OCI-LY7 (cell line): ENCODE data around the gene ANKUB1. TPM values are rescaled to one million over a fixed set of nuclear protein-coding genes. Genes with fewer than 3 reads are reported as not detected.
A peak's percentile ranks its signal among the peaks of the same experiment; 100 is the strongest.
"Not testable (repeated sequence)": the region's sequence is repeated elsewhere in the genome, so short reads cannot be mapped to it uniquely, and the experiment has no call there.

Experiments
- BruUV-seq: library from RNA; stranded (reverse); fragments of 400-500 nt; replicated peaks from 2 replicates; lab custom pipeline; 2021; lab: Mats Ljungman, UMichigan
- CTCF ChIA-PET: fragments of 300-600 bp; sonication (Branson Sonifier 250); formaldehyde crosslinking; loops from one replicate; lab custom pipeline; 2022; ENCODE audit warnings: antibody characterized with exemption; ENCODE audit not compliant: unreplicated experiment; lab: Charles Lee
- POLR2A ChIA-PET: fragments of 300-600 bp; sonication (Branson Sonifier 250); formaldehyde crosslinking; loops from one replicate; lab custom pipeline; 2022; ENCODE audit warnings: antibody characterized with exemption; lab: Charles Lee
- DNase-seq: peaks from one replicate; pipeline ENCODE4 v3.0.0-alpha.2; 2015; ENCODE audit warnings: low spot score
- H2AFZ ChIP-seq: fragments of 200-600 bp; sonication (generic), shearing (Covaris generic); 2 replicates; pipeline ENCODE4 v1.6.1; 2014; ENCODE audit warnings: mild to moderate bottlenecking, antibody characterized with exemption, low read length, moderate library complexity
- H3K27ac ChIP-seq: fragments of 200-600 bp; sonication (generic); 2 replicates; pipeline ENCODE4 v1.5.1; 2014; ENCODE audit warnings: mixed run types, low read depth, mild to moderate bottlenecking, moderate library complexity, low read length, inconsistent platforms; ENCODE audit not compliant: poor library complexity, severe bottlenecking
- H3K36me3 ChIP-seq: fragments of 200-600 bp; sonication (generic); 2 replicates; pipeline ENCODE4 v1.6.1; 2014; ENCODE audit warnings: mild to moderate bottlenecking, antibody characterized with exemption, low read length, moderate library complexity, mixed read lengths; ENCODE audit not compliant: insufficient read depth
- H3K4me1 ChIP-seq: fragments of 200-600 bp; sonication (generic); 2 replicates; pipeline ENCODE4 v1.5.1; 2014; ENCODE audit warnings: mild to moderate bottlenecking, low read length; ENCODE audit not compliant: insufficient read depth, poor library complexity, severe bottlenecking
- H3K4me2 ChIP-seq: fragments of 200-600 bp; sonication (generic); 2 replicates; pipeline ENCODE4 v1.6.1; 2014; ENCODE audit warnings: mild to moderate bottlenecking, low read length
- H3K4me3 ChIP-seq: fragments of 200-600 bp; sonication (generic); 2 replicates; pipeline ENCODE4 v1.5.1; 2014; ENCODE audit warnings: mild to moderate bottlenecking, low read depth, low read length; ENCODE audit not compliant: poor library complexity, severe bottlenecking
- H3K79me2 ChIP-seq: fragments of 200-600 bp; sonication (generic); 2 replicates; pipeline ENCODE4 v1.6.1; 2016; ENCODE audit warnings: low read depth, mild to moderate bottlenecking, low read length, moderate library complexity, mixed read lengths; ENCODE audit not compliant: insufficient read depth
- H3K9me2 ChIP-seq: fragments of 200-600 bp; sonication (generic); 2 replicates; pipeline ENCODE4 v1.6.1; 2016; ENCODE audit warnings: mild to moderate bottlenecking, low read length, mixed read lengths; ENCODE audit not compliant: insufficient read depth
- H3K9me3 ChIP-seq: fragments of 200-600 bp; sonication (generic); 2 replicates; pipeline ENCODE4 v1.6.1; 2014; ENCODE audit warnings: mild to moderate bottlenecking, mixed run types, low read length, mixed read lengths
- H4K20me1 ChIP-seq: fragments of 200-600 bp; sonication (generic); 2 replicates; pipeline ENCODE4 v1.6.1; 2014; ENCODE audit warnings: mild to moderate bottlenecking, antibody characterized with exemption, low read length, moderate library complexity, mixed read lengths; ENCODE audit not compliant: insufficient read depth
- CTCF ChIP-seq: fragments of 200-600 bp; sonication (generic); conservative IDR thresholded peaks from 2 replicates; pipeline ENCODE4 v1.5.1; 2014; ENCODE audit warnings: mild to moderate bottlenecking, antibody characterized with exemption, low read length, moderate library complexity, mixed read lengths
- EZH2phosphoT487 ChIP-seq: fragments of 200-600 bp; sonication (generic); IDR thresholded peaks from 2 replicates; pipeline ENCODE4 v1.6.1; 2018; ENCODE audit warnings: low read depth, borderline replicate concordance, mild to moderate bottlenecking, mixed run types, antibody characterized with exemption, low read length, moderate library complexity, mixed read lengths
- intact Hi-C: fragments of 100-400 bp; cut with micrococcal nuclease; formaldehyde crosslinking; loops from one replicate; pipeline ENCODE4 v1.10.0; 2022; ENCODE audit not compliant: unreplicated experiment
- total RNA-seq, 2 experiments: library from RNA; depleted of rRNA in 1 of 2; stranded (reverse); fragments of >200 nt in 1 of 2; shearing (Covaris generic) in 1 of 2; gene quantifications; 2 replicates each; pipeline ENCODE4 v1.2.3, GENCODE V29; 2014 to 2022

Gene ANKUB1
- total RNA-seq, 2 experiments from 2014 or later = not detected

GRCh38 chr3:149830902-149831301 is 38.5 kb upstream of the ANKUB1 start:
- BruUV-seq = no TSS peak
- H3K4me1 ChIP-seq = no peaks in the 10 kb centered on the region
- ChIA-PET POLR2A (no interaction called here), CTCF (no interaction called here)
- no peak for TF ChIP-seq EZH2phosphoT487
- no peak for TF ChIP-seq CTCF
- H3K36me3 ChIP-seq = peaks cover 11% of the 10 kb centered on the region
- no peak overlapping the region for H2AFZ ChIP-seq
- H4K20me1 ChIP-seq = no peaks in the 10 kb centered on the region
- no peaks in the 10 kb centered on the region for H3K9me2 ChIP-seq
- H3K27ac ChIP-seq = no peak overlapping the region
- intact Hi-C loops = no loop called here
- peak; percentile 30 for DNase-seq
- H3K4me2 ChIP-seq = no peak overlapping the region
- H3K9me3 ChIP-seq = peaks cover 61% of the 10 kb centered on the region
- H3K4me3 ChIP-seq = no peak overlapping the region
- H3K79me2 ChIP-seq = peaks cover 64% of the 10 kb centered on the region; the same call in 1 of the 2 replicates

GRCh38 chr3:149829631-149830030 is 37.3 kb upstream of the ANKUB1 start:
- H3K4me1 ChIP-seq, intact Hi-C loops, H3K4me2 ChIP-seq, H4K20me1 ChIP-seq, H3K4me3 ChIP-seq, BruUV-seq, H3K9me2 ChIP-seq, DNase-seq, H3K27ac ChIP-seq, H2AFZ ChIP-seq: not testable (repeated sequence)
- Histone ChIP-seq H3K9me3 (peaks cover 57% of the 10 kb centered on the region), H3K36me3 (peaks cover 11% of the 10 kb centered on the region), H3K79me2 (peaks cover 64% of the 10 kb centered on the region; the same call in 1 of the 2 replicates)
- ChIA-PET CTCF (interaction anchor here (0.6 kb wide), 1 partner anchor 827 kb away, joined by 3 read pairs; no protein-coding TSS in a partner anchor), POLR2A (interaction anchor here (0.7 kb wide), 1 partner anchor 82 kb away, joined by 3 read pairs; no protein-coding TSS in a partner anchor)

- ChIA-PET CTCF (no interaction called here), POLR2A (no interaction called here)
- no peak for DNase-seq
- Histone ChIP-seq H3K4me1 (no peaks in the 10 kb centered on the region), H3K9me2 (no peaks in the 10 kb centered on the region), H3K79me2 (peaks cover 63% of the 10 kb centered on the region; the same call in 1 of the 2 replicates), H3K27ac (no peak overlapping the region), H3K4me2 (no peak overlapping the region), H3K36me3 (peaks cover 14% of the 10 kb centered on the region), H3K9me3 (peaks cover 52% of the 10 kb centered on the region), H4K20me1 (0 out of 2 replicates have a peak, but pooled peaks cover 3% of the 10 kb centered on the region), H3K4me3 (no peak overlapping the region), H2AFZ (no peak overlapping the region)
- no TSS peak for BruUV-seq
- intact Hi-C loops = no loop called here
- no peak for TF ChIP-seq CTCF
- no peak for TF ChIP-seq EZH2phosphoT487
Observed at GRCh38 chr3:149828390-149828789, 36.0 kb upstream of the ANKUB1 start.
